NCI-H524 treated with DMSO at 0.1 percent for 48 hours (cell line): ENCODE results near the gene ARHGAP26.

ENCODE experiments used
- DNase-seq: peaks from one replicate; lab custom pipeline; 2025; lab: John Stamatoyannopoulos, UW

The ARHGAP26 gene

GRCh38 chr5:143248822-143249579 is 478.8 kb downstream of the ARHGAP26 start:
- DNase-seq: no peak

GRCh38 chr5:143249851-143250250 is 479.7 kb downstream of the ARHGAP26 start:
- no peak for DNase-seq

GRCh38 chr5:143251190-143251589 is 481.0 kb downstream of the ARHGAP26 start:
- no peak for DNase-seq

GRCh38 chr5:143251946-143252345 is 481.8 kb downstream of the ARHGAP26 start:
- no peak for DNase-seq

GRCh38 chr5:143254819-143255218 is 484.6 kb downstream of the ARHGAP26 start:
- no peak for DNase-seq

- DNase-seq: no peak
Observed at GRCh38 chr5:143258559-143259253, 488.5 kb downstream of the ARHGAP26 start.

GRCh38 chr5:143259254-143259605 is 489.1 kb downstream of the ARHGAP26 start:
- DNase-seq: no peak

GRCh38 chr5:143261748-143262392 is 491.7 kb downstream of the ARHGAP26 start:
- no peak for DNase-seq

- no peak for DNase-seq
Observed at GRCh38 chr5:143262393-143263174, 492.4 kb downstream of the ARHGAP26 start.

GRCh38 chr5:143263272-143263810 is 493.2 kb downstream of the ARHGAP26 start:
- DNase-seq: no peak

- DNase-seq: no peak
Observed at GRCh38 chr5:143265995-143266394, 495.8 kb downstream of the ARHGAP26 start.

- no peak for DNase-seq
Observed at GRCh38 chr5:143267186-143267585, 497.0 kb downstream of the ARHGAP26 start.

- no peak for DNase-seq
Observed at GRCh38 chr5:143268388-143268787, 498.2 kb downstream of the ARHGAP26 start.

- no peak for DNase-seq
Observed at GRCh38 chr5:143271431-143271830, 501.3 kb downstream of the ARHGAP26 start.

GRCh38 chr5:143274952-143275351 is 504.8 kb downstream of the ARHGAP26 start:
- DNase-seq: no peak

- DNase-seq: no peak
Observed at GRCh38 chr5:143275512-143276363, 505.6 kb downstream of the ARHGAP26 start.

- no peak for DNase-seq
Observed at GRCh38 chr5:143277536-143277935, 507.4 kb downstream of the ARHGAP26 start.
